CD4-positive, alpha-beta T cell (primary cell): Measurements from ENCODE around the gene FHOD3. TPM values are rescaled to one million over a fixed set of nuclear protein-coding genes. Genes with fewer than 3 reads are reported as not detected.

ENCODE experiments used
- ATAC-seq: fragments of 200-7000 bp; cut with Tn5 transposase; one replicate; pipeline ENCODE4 v1.10.0; 2022; ENCODE audit warnings: mild to moderate bottlenecking; ENCODE audit not compliant: poor library complexity
- CTCF ChIA-PET: fragments of 350-600 bp; sonication (Branson Sonifier 250); formaldehyde crosslinking; loops from one replicate; lab custom pipeline; 2021; ENCODE audit warnings: antibody characterized with exemption, inconsistent platforms; lab: Charles Lee
- POLR2A ChIA-PET: fragments of 350-600 bp; sonication (Branson Sonifier 250); formaldehyde crosslinking; loops from one replicate; lab custom pipeline; 2021; ENCODE audit warnings: antibody characterized with exemption, inconsistent platforms; lab: Charles Lee
- DNase-seq, 14 experiments: peaks; one replicate each; pipeline ENCODE4 v3.0.0-alpha.2; 2013 to 2020; ENCODE audit warnings: mixed read lengths in 2 of 14
- H3K27ac ChIP-seq, 2 donors: one replicate each; pipeline versions ENCODE4 v1.5.1 to v1.7.0; 2013; ENCODE audit warnings: low read length in 2 of 2, low read depth in 1 of 2, mild to moderate bottlenecking in 1 of 2
- H3K27me3 ChIP-seq, 2 experiments: 1 replicate in 1 of 2; 2 replicates in 1 of 2; pipeline versions ENCODE4 v1.6.1 to v1.7.0; 2013; ENCODE audit warnings: low read length in 2 of 2, control low read depth in 1 of 2, mild to moderate bottlenecking in 1 of 2, moderate library complexity in 1 of 2; ENCODE audit not compliant: insufficient read depth in 2 of 2, control insufficient read depth in 1 of 2
- H3K36me3 ChIP-seq: one replicate; pipeline ENCODE4 v1.6.1; 2013; ENCODE audit warnings: low read length, control low read depth; ENCODE audit not compliant: insufficient read depth
- H3K4me1 ChIP-seq: one replicate; pipeline ENCODE4 v1.6.1; 2013; ENCODE audit warnings: low read length, control low read depth; ENCODE audit not compliant: insufficient read depth
- H3K4me3 ChIP-seq: one replicate; pipeline ENCODE4 v1.5.1; 2013; ENCODE audit warnings: mild to moderate bottlenecking, low read length, moderate library complexity
- H3K9me3 ChIP-seq, 2 experiments: 1 replicate in 1 of 2; 2 replicates in 1 of 2; pipeline versions ENCODE4 v1.6.1 to v1.7.0; 2013; ENCODE audit warnings: low read length in 2 of 2, mild to moderate bottlenecking in 2 of 2, control low read depth in 1 of 2, moderate library complexity in 1 of 2; ENCODE audit not compliant: control insufficient read depth in 1 of 2, insufficient read depth in 1 of 2
- H3K27ac Mint-ChIP-seq: one replicate; pipeline ENCODE4 v1.8.0; 2020; ENCODE audit warnings: mixed read lengths
- H3K27me3 Mint-ChIP-seq: one replicate; pipeline ENCODE4 v1.8.0; 2021; ENCODE audit warnings: mixed read lengths
- H3K36me3 Mint-ChIP-seq: one replicate; pipeline ENCODE4 v1.8.0; 2021; ENCODE audit warnings: low read depth, mixed read lengths
- H3K4me1 Mint-ChIP-seq: one replicate; pipeline ENCODE4 v1.8.0; 2021; ENCODE audit warnings: low read depth, mixed read lengths
- H3K4me3 Mint-ChIP-seq: one replicate; pipeline ENCODE4 v1.8.0; 2020; ENCODE audit warnings: mild to moderate bottlenecking, mixed read lengths
- H3K9me3 Mint-ChIP-seq: one replicate; pipeline ENCODE4 v1.8.0; 2020; ENCODE audit warnings: mixed read lengths
- CTCF ChIP-seq: fragments of 200-600 bp; IDR thresholded peaks from one replicate; pipeline ENCODE4 v1.8.0; 2022; ENCODE audit warnings: antibody characterized with exemption, mild to moderate bottlenecking
- intact Hi-C, 2 experiments: fragments of 100-400 bp; cut with DNase I in 1 of 2; cut with micrococcal nuclease in 1 of 2; formaldehyde crosslinking; loops; one replicate each; pipeline versions ENCODE4 v1.15.1 to v1.9.0; 2023 to 2025; cut with DNase I, micrococcal nuclease
- total RNA-seq, 174 experiments: library from RNA in 2 of 174; stranded (reverse) in 2 of 174; gene quantifications; one replicate each; pipeline ENCODE4 v1.2.3 and lab custom pipeline; 2021 to 2026

The FHOD3 gene
- total RNA-seq, 2 experiments from 2014 or later = not detected

GRCh38 chr18:36298126-36298741 is 721 bp downstream of the FHOD3 start:
- Histone ChIP-seq H3K27ac (no peak overlapping the region), H3K27me3 (peaks cover 43 to 83% of the 10 kb centered on the region in 2 experiments), H3K36me3 (no peaks in the 10 kb centered on the region), H3K4me1 (peaks cover 9% of the 10 kb centered on the region), H3K4me3 (no peak overlapping the region), H3K9me3 (no peaks in the 10 kb centered on the region)
- no peaks in the 10 kb centered on the region for H3K4me1 Mint-ChIP-seq
- ChIA-PET POLR2A (no interaction called here), CTCF (no interaction called here)
- H3K36me3 Mint-ChIP-seq = no peaks in the 10 kb centered on the region
- DNase-seq = no peak
- no peak for TF ChIP-seq CTCF
- peaks cover 46% of the 10 kb centered on the region for H3K27me3 Mint-ChIP-seq
- no peaks in the 10 kb centered on the region for H3K9me3 Mint-ChIP-seq
- H3K4me3 Mint-ChIP-seq = no peak overlapping the region
- intact Hi-C loops = no loop called here
- ATAC-seq = no peak
- H3K27ac Mint-ChIP-seq = no peak overlapping the region

- H3K9me3 ChIP-seq = no peaks in the 10 kb centered on the region
- TF ChIP-seq CTCF = no peak
- ChIA-PET CTCF (no interaction called here), POLR2A (no interaction called here)
- peaks cover 41 to 81% of the 10 kb centered on the region in 2 experiments for H3K27me3 ChIP-seq
- intact Hi-C loops = no loop called here
- Mint-ChIP-seq H3K4me3 (peak overlapping the region; percentile 43), H3K9me3 (no peaks in the 10 kb centered on the region), H3K4me1 (no peaks in the 10 kb centered on the region), H3K27me3 (peaks cover 54% of the 10 kb centered on the region), H3K36me3 (no peaks in the 10 kb centered on the region), H3K27ac (no peak overlapping the region)
- no peak for DNase-seq
- no peak overlapping the region for H3K4me3 ChIP-seq
- ATAC-seq = no peak
- peaks cover 9% of the 10 kb centered on the region for H3K4me1 ChIP-seq
- H3K27ac ChIP-seq = no peak overlapping the region
- H3K36me3 ChIP-seq = no peaks in the 10 kb centered on the region
Measured at GRCh38 chr18:36299015-36299414, 1.5 kb downstream of the FHOD3 start.

- no peak for TF ChIP-seq CTCF
- Histone ChIP-seq H3K4me1 (peaks cover 9% of the 10 kb centered on the region), H3K36me3 (no peaks in the 10 kb centered on the region), H3K4me3 (no peak overlapping the region), H3K9me3 (no peaks in the 10 kb centered on the region), H3K27ac (no peak overlapping the region), H3K27me3 (peaks cover 30 to 78% of the 10 kb centered on the region in 2 experiments)
- ATAC-seq = no peak
- CTCF ChIA-PET = no interaction called here
- POLR2A ChIA-PET = no interaction called here
- Mint-ChIP-seq H3K9me3 (no peaks in the 10 kb centered on the region), H3K27ac (no peak overlapping the region), H3K36me3 (no peaks in the 10 kb centered on the region), H3K4me3 (no peak overlapping the region), H3K27me3 (peaks cover 66% of the 10 kb centered on the region), H3K4me1 (no peaks in the 10 kb centered on the region)
- intact Hi-C loops = no loop called here
- no peak for DNase-seq
Measured at GRCh38 chr18:36300211-36300610, 2.7 kb downstream of the FHOD3 start.
